ENCODE results near the gene LGR4. TPM values are rescaled to one million over a fixed set of nuclear protein-coding genes. Genes with fewer than 3 reads are reported as not detected.

The LGR4 gene
- total and polyA plus RNA-seq, 2 of the 4 experiments (the other 2 are of a cell fraction): 2.9 to 6.8 TPM

DNA sequence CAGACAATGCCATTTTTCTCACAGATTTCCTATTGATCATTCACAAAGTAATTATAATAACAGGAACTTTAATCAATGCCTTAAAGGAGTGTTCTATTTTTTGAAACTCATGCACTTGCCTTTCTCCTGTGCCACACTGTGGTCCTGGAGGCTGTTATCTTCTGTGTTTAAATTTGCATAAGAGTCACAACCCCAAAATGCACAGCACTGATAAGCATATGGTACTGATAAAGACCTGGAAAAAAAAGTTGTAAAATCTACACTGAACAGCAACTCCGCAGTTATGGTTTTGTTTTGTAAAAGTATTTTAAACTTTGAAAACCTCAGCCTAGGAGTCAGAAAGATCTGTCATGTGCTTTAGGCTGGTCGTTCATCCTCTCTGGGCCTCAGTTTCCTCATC is 100.4 kb downstream of the LGR4 start:
- no peaks in the 10 kb centered on the region for H3K79me1 ChIP-seq (ENCODE audit: low read depth in 1 of 2, low read length in 2 of 2)
- ChIA-PET POLR2A (ENCODE audit: unreplicated experiment) (no interaction called here), CTCF (no interaction called here)
- H3K4ac ChIP-seq (ENCODE audit: low read depth, low read length): no peak overlapping the region
- no peak overlapping the region for H3K27ac ChIP-seq (ENCODE audit: insufficient read depth, low read length)
- H2BK120ac ChIP-seq (ENCODE audit: low read depth, low read length): no peak overlapping the region
- no peak for DNase-seq
- H3K27me3 ChIP-seq (ENCODE audit: control insufficient read depth, insufficient read depth, low read length): no peaks in the 10 kb centered on the region
- H2BK20ac ChIP-seq (ENCODE audit: low read depth, low read length): no peak overlapping the region
- H3K23ac ChIP-seq (ENCODE audit: low read depth, low read length): no peak overlapping the region
- H3K9me3 ChIP-seq (ENCODE audit: control insufficient read depth, insufficient read depth, low read length): no peaks in the 10 kb centered on the region
- no peak overlapping the region for H3K56ac ChIP-seq (ENCODE audit: extremely low read depth, insufficient read depth, low read length)
- H3K14ac ChIP-seq (replicated peaks; ENCODE audit: low read depth, low read length): no peak overlapping the region
- H2AK9ac ChIP-seq (replicated peaks; ENCODE audit: low read depth, low read length, poor library complexity): no peak overlapping the region
- TF ChIP-seq RFX5 (IDR thresholded peaks at IDR 0.05; ENCODE audit: low read depth, low read length) (no peak), MAFK (IDR thresholded peaks at IDR 0.05; ENCODE audit: low read depth, low read length) (no peak), CEBPB (IDR thresholded peaks at IDR 0.05; ENCODE audit: low read depth, low read length) (no peak), RCOR1 (IDR thresholded peaks at IDR 0.05; ENCODE audit: insufficient replicate concordance, low read length) (no peak), MAZ (IDR thresholded peaks at IDR 0.05; ENCODE audit: borderline replicate concordance, low read depth, low read length) (no peak), CHD1 (IDR thresholded peaks at IDR 0.05; ENCODE audit: low read depth, low read length) (no peak), NFE2L2 (IDR thresholded peaks at IDR 0.05; ENCODE audit: low read depth, low read length) (no peak), POLR2A (IDR thresholded peaks at IDR 0.05; ENCODE audit: low read depth, low read length) (no peak), MXI1 (IDR thresholded peaks at IDR 0.05; ENCODE audit: borderline replicate concordance, low read depth, low read length) (no peak), SMC3 (IDR thresholded peaks at IDR 0.05; ENCODE audit: low read depth, low read length) (no peak), BHLHE40 (IDR thresholded peaks at IDR 0.05; ENCODE audit: low read depth, low read length) (no peak), RAD21 (IDR thresholded peaks at IDR 0.05; ENCODE audit: low read length) (no peak), FOS (IDR thresholded peaks at IDR 0.05; ENCODE audit: low read depth, low read length) (no peak)
- TF ChIP-seq, protein P1, sequence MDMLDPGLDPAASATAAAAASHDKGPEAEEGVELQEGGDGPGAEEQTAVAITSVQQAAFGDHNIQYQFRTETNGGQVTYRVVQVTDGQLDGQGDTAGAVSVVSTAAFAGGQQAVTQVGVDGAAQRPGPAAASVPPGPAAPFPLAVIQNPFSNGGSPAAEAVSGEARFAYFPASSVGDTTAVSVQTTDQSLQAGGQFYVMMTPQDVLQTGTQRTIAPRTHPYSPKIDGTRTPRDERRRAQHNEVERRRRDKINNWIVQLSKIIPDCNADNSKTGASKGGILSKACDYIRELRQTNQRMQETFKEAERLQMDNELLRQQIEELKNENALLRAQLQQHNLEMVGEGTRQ (IDR thresholded peaks at IDR 0.05; ENCODE audit: low read depth, low read length): no peak
- TF ChIP-seq, protein P2, sequence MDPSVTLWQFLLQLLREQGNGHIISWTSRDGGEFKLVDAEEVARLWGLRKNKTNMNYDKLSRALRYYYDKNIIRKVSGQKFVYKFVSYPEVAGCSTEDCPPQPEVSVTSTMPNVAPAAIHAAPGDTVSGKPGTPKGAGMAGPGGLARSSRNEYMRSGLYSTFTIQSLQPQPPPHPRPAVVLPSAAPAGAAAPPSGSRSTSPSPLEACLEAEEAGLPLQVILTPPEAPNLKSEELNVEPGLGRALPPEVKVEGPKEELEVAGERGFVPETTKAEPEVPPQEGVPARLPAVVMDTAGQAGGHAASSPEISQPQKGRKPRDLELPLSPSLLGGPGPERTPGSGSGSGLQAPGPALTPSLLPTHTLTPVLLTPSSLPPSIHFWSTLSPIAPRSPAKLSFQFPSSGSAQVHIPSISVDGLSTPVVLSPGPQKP (IDR thresholded peaks at IDR 0.05; ENCODE audit: borderline replicate concordance, low read depth, low read length): no peak
- TF ChIP-seq, protein P3, sequence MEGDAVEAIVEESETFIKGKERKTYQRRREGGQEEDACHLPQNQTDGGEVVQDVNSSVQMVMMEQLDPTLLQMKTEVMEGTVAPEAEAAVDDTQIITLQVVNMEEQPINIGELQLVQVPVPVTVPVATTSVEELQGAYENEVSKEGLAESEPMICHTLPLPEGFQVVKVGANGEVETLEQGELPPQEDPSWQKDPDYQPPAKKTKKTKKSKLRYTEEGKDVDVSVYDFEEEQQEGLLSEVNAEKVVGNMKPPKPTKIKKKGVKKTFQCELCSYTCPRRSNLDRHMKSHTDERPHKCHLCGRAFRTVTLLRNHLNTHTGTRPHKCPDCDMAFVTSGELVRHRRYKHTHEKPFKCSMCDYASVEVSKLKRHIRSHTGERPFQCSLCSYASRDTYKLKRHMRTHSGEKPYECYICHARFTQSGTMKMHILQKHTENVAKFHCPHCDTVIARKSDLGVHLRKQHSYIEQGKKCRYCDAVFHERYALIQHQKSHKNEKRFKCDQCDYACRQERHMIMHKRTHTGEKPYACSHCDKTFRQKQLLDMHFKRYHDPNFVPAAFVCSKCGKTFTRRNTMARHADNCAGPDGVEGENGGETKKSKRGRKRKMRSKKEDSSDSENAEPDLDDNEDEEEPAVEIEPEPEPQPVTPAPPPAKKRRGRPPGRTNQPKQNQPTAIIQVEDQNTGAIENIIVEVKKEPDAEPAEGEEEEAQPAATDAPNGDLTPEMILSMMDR (conservative IDR thresholded peaks at IDR 0.05; ENCODE audit: low read depth, low read length): no peak
- H3K9me1 ChIP-seq (ENCODE audit: insufficient read depth, low read length): no peaks in the 10 kb centered on the region
- H3K4me3 ChIP-seq (ENCODE audit: insufficient read depth, low read depth, low read length): no peak overlapping the region
- ATAC-seq (ENCODE audit: low read depth): no peak
- dilution Hi-C loops (cut with HindIII; ENCODE audit: low sequenced_read_pairs, unreplicated experiment): no loop called here
- no peak overlapping the region for H2AK5ac ChIP-seq (ENCODE audit: low read depth, low read length)
- H4K20me1 ChIP-seq (ENCODE audit: insufficient read depth, low read length): no peaks in the 10 kb centered on the region
- no peak overlapping the region for H4K8ac ChIP-seq (ENCODE audit: low read depth in 2 of 2, low read length in 2 of 2)
- H4K5ac ChIP-seq (ENCODE audit: low read depth, low read length): no peak overlapping the region
- no peak overlapping the region for H2AFZ ChIP-seq (replicated peaks; ENCODE audit: low read length, poor library complexity)
- intact Hi-C loops (cut with micrococcal nuclease): no loop called here
- no peak overlapping the region for H2BK15ac ChIP-seq (ENCODE audit: low read depth, low read length)
- no peaks in the 10 kb centered on the region for H3K4me1 ChIP-seq (ENCODE audit: control insufficient read depth, insufficient read depth, low read length)
- H3K4me2 ChIP-seq (ENCODE audit: low read depth, low read length): no peak overlapping the region
- no peak overlapping the region for H4K91ac ChIP-seq (ENCODE audit: insufficient read depth, low read depth, low read length)
- 0 out of 2 replicates have a peak, but pooled peaks cover 4% of the 10 kb centered on the region for H3K36me3 ChIP-seq (ENCODE audit: control insufficient read depth, insufficient read depth, low read length)
- WGBS, 2 experiments (ENCODE audit: extremely low coverage in 2 of 2, insufficient read length in 1 of 2): no CpG with 5 or more reads among the region's 2 CpGs
- no peak overlapping the region for H3K18ac ChIP-seq (ENCODE audit: low read depth, low read length)
- H3K9ac ChIP-seq (ENCODE audit: low read depth, low read length): no peak overlapping the region
- H2BK5ac ChIP-seq (ENCODE audit: low read depth, low read length, poor library complexity, severe bottlenecking): no peak overlapping the region
- BruUV-seq (replicated peaks): no TSS peak
- in situ Hi-C loops (cut with MboI; ENCODE audit: low sequenced_read_pairs): no loop called here

Measured in IMR-90 (cell line).